GM18517 (cell line): ENCODE data around the gene DISP3.
"Not testable (repeated sequence)": the region's sequence is repeated elsewhere in the genome, so short reads cannot be mapped to it uniquely, and the experiment has no call there.

Experiments used
- ATAC-seq: cut with Tn5 transposase; IDR thresholded peaks from one replicate; pipeline ENCODE4 v1.9.1; 2021; ENCODE audit warnings: mild to moderate bottlenecking, moderate library complexity; ENCODE audit not compliant: unreplicated experiment

Gene DISP3

GRCh38 chr1:11571906-11572616, 93.1 kb downstream of the DISP3 start:
- ATAC-seq, result no peak

- ATAC-seq, result no peak
Measured at GRCh38 chr1:11573116-11573692, 94.2 kb downstream of the DISP3 start.

GRCh38 chr1:11575553-11575952, 96.6 kb downstream of the DISP3 start:
- ATAC-seq, result no peak

GRCh38 chr1:11576109-11576875, 97.3 kb downstream of the DISP3 start:
- ATAC-seq, result no peak

GRCh38 chr1:11578004-11578403, 99.0 kb downstream of the DISP3 start:
- ATAC-seq, result no peak

GRCh38 chr1:11579506-11579905, 100.6 kb downstream of the DISP3 start:
- no peak for ATAC-seq

GRCh38 chr1:11580049-11580448, 101.1 kb downstream of the DISP3 start:
- ATAC-seq, result not testable (repeated sequence)

GRCh38 chr1:11581445-11581991, 102.6 kb downstream of the DISP3 start:
- ATAC-seq, result no peak

GRCh38 chr1:11585389-11585788, 106.4 kb downstream of the DISP3 start:
- no peak for ATAC-seq
